Activated naive CD4-positive, alpha-beta T cell (primary cell): ENCODE results near the gene SYNPO.

Experiments
- DNase-seq, 4 experiments: peaks; one replicate each; lab custom pipeline; 2025; lab: John Stamatoyannopoulos, UW

The SYNPO gene

DNA sequence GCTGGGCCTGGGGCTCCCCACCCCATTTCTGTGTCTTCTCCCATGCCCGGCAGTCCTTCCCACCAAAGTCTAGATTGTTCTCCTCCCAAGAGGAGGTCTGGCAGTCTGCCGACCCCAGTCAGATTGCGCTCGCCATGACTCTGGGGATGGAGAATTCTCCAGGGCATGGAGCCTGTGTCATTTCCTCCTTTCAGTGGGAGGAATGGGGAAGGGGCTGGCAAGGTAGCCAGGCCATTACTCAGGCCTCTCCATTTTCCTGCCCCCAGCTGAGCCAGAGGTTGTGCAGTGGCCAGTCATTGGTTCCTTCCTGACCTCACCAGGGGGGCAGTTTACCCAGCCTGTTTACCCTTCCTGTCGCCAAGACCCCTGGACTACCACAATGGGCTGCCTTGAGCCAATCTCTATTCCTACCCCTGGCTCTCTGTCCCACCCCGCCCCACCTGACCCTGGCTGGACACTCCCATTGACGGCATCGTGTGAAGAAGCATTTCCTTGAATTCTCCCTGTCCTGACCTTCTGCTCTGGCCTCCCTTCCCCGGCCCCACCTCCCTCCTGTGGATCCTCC, 628 bp downstream of the SYNPO start:
- no peak for DNase-seq

DNA sequence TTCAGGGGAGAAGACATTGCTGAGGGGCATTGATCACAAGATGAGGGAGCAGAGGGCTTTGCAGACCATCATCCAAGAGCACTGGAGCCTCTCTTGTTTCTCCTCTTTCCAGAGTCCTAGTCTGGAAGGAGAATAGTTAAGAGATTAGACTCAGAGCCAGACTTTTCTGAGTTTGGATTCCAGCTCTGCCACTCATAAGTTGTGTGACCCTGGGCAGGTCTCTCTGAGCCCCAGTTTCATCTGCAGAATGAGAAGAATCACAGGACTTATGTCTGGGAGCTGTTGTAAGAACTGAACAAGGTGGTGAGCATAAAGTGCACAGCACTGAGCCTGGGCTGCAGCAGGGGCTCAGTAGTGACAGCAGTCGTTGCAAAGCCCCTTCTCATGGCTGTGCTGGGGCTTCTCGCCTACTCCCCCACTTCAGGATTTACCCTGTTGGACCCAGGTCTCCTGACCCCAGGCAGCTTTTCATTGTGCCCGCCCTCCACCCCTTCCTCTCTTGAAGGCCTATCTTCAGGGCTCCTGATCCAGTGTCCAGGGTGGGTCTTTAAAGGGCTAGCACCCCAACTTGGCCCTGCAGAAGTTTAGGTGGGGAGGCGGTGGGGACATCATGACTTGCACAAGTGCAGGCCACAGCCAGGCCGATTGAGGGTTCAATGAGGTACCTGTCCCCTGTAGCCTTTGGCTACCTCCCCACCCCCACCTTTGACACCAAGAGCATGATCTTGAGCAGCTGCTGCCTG, 1.5 kb downstream of the SYNPO start:
- no peak for DNase-seq

DNA sequence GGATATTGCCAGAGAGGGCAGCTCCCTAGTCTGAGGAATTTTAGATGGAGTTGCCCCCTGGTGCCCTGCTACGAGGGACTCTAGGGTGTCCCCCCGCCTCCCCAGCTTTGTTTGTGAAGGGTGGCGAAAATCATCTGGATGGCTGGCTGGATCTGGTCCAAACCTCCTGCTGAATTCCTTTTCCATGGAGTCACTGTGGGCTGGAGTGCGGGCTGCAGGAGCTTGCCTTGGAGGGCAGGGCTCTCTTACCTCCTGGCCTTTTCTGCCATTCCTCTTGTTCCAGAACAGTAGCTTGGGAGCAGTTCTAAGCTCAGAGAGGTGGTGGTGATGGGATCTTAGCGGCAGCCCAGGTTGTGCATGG, 2.1 kb downstream of the SYNPO start:
- DNase-seq = no peak

DNA sequence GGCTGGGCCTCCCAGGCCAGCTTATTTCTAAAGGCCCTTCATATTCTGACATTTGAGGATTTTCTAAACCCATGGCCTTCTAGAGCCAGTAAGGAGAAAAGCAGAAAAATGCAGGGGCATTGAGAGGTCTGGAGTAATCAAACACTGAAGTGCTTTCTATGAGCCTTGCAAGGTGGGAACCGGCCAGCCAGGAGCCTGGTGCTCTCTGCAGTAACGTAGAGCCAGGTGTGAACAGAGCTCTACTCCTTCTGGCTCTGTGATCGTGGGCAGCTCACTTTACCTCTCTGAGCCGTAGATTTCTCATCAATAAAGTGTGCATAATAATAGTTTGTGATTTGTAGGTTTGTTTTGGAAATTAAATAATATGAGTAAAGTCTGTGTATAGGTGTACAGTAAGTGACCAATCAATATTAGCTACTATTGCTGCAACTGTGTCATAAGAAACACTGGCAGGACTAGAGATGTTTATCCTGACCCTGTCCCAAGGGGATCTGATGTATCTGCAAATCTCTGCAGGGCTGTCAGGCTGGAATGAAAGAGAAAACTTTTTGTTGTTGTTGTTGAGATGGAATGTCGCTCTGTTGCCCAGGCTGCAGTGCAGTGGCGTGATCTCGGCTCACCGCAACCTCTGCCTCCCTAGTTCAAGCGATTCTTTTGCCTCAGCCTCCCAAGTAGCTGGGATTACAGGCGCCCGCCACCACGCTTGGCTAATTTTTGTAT, 2.7 kb downstream of the SYNPO start:
- no peak for DNase-seq

DNA sequence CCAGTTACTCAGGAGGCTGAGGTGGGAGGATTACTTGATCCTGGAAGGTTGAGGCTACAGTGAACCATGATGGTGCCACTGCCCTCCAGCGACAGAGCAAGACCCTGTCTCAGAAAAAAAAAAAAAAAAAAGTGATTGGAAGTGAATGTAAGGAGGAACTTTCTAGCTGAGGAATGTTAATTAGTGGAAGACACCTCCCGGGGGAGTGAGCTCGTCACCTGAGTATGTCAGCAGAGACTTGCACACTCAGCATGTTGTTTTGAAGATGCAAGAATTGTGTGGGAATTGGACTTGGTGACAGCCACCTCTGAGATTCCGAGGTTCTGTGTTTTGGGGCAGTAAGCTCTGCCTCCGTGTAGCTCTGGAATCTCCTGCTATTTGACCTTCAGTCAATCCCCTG, 3.6 kb downstream of the SYNPO start:
- DNase-seq = no peak

DNA sequence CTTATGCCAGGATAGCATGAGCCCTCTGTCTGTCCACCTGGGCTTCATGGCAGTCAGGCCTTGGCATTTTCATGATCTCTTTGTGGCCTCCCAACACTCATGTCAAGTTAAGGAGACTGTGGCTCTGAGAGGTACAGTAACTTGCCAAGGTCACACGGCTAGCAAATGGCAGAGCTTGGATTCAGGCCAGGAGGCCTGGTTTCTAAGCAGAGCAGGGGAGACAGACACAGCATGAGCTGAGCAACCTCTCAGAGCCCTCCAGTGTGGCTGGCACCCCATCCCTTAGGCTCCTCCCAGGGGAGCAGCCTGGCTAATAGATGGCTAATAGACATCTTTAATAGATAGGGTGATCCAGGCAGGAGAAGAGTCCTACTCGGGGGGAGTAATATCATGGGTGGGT, 4.1 kb downstream of the SYNPO start:
- no peak for DNase-seq

DNA sequence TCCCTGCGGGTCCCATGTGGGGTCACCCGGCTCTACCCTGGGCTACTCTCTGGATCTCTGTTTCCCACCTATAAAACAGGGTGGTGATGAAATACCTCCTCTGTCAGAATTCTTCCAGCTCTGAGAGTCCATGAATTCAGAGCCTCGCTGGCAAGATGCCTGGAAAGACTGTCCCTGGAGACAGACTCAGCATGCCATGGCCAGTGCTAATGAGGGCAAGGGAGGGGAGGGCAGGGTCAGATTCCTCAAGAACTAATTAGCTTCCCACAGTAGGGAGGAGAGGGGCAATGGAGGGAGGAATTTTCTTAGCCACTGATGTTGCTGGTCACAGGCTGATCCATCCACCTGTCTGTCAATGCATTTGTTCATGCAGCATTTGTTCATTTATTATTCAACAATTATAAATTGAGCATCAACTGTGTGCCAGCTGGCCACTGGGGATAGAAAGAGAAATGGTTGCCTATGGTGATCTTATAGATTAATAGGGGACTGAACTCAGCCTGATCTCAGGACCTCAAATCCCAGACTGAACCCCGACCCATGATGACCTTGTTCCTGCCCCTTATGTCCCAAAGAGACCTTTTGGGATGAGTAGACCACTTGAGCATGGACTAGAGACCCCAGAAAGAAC, 4.7 kb downstream of the SYNPO start:
- no peak for DNase-seq

DNA sequence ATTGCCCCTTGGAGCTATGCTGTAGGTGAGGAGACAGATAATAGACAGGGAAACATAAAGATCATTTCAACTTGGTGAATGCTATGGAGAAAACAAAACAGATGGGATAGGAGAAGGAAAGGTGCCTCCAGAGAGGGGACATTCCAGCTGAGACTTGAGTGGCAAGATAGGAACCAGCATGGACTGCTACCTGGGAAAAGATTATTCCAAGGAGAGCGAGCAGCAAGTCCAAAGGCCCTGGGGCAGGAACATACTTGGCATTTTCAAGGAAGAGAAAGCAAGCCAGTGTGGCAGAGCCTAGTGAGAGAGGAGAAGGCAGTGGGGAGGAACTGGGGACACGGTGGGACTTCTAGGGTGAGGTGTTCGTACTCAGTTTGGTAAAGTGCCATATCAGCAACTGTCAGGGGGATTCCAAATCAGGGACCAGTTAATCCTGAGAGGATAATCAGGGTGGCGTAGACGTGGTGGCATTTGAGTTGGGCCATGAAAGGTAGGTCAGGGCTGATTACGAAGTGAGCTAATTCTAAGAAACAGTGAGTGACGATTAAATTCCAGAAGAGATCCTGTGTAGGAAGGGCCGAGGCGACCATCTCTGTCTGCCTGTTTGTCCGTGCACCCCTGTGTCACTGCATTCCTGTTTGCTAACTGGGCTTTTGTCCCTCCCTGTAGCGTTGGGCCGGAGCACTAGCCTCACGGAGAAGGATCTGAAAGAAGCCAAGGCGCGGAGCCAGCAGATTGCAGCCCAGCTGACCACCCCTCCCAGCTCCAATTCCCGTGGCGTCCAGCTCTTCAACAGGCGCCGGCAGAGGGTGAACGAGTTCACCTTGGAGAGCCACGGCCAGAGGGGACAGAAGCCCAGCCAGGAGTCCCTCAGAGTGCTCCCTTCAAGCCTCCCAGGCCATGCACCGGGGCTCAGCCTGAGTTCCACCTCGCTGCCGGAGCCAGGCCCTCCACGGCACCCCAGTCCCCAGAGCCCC, 7.1 kb downstream of the SYNPO start:
- no peak for DNase-seq

DNA sequence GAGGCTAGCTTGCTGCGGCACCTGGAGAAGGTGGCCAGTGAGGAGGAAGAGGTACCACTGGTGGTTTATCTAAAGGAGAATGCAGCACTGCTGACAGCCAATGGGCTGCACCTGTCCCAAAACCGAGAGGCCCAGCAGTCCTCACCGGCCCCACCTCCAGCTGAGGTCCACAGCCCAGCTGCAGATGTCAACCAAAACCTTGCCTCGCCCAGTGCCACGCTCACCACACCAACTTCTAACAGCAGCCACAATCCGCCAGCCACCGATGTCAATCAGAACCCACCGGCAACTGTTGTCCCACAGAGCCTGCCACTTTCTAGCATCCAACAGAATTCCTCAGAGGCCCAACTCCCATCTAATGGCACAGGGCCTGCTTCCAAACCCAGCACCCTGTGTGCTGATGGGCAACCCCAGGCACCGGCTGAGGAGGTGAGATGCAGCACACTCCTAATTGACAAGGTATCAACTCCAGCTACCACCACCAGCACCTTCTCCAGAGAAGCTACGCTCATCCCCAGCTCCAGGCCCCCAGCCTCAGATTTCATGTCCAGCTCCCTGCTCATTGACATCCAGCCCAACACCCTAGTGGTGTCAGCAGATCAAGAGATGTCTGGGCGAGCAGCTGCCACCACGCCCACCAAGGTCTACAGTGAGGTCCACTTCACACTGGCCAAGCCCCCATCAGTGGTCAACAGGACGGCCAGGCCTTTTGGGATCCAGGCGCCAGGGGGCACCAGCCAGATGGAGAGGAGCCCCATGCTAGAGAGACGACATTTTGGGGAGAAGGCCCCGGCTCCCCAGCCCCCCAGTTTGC, 8.0 kb downstream of the SYNPO start:
- no peak for DNase-seq

DNA sequence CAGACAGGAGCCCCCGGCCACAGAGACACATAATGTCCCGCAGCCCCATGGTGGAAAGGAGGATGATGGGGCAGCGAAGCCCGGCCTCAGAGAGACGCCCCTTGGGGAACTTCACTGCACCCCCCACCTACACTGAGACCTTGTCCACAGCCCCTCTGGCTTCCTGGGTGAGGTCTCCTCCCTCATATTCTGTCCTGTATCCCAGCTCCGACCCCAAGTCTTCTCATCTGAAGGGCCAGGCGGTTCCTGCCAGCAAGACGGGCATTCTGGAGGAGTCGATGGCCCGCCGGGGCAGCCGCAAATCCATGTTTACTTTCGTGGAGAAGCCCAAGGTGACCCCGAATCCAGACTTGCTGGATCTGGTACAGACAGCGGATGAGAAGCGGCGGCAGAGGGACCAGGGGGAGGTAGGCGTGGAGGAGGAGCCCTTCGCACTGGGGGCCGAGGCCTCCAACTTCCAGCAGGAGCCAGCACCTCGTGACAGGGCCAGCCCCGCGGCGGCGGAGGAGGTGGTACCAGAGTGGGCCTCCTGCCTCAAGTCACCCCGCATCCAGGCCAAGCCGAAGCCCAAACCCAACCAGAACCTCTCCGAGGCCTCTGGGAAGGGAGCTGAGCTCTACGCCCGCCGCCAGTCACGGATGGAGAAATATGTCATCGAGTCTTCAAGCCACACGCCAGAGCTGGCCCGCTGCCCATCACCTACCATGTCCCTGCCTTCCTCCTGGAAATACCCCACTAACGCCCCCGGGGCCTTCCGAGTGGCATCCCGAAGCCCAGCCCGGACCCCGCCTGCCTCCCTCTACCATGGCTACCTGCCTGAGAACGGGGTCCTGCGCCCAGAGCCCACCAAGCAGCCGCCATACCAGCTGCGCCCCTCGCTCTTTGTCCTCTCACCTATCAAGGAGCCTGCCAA, 8.9 kb downstream of the SYNPO start:
- DNase-seq = no peak

DNA sequence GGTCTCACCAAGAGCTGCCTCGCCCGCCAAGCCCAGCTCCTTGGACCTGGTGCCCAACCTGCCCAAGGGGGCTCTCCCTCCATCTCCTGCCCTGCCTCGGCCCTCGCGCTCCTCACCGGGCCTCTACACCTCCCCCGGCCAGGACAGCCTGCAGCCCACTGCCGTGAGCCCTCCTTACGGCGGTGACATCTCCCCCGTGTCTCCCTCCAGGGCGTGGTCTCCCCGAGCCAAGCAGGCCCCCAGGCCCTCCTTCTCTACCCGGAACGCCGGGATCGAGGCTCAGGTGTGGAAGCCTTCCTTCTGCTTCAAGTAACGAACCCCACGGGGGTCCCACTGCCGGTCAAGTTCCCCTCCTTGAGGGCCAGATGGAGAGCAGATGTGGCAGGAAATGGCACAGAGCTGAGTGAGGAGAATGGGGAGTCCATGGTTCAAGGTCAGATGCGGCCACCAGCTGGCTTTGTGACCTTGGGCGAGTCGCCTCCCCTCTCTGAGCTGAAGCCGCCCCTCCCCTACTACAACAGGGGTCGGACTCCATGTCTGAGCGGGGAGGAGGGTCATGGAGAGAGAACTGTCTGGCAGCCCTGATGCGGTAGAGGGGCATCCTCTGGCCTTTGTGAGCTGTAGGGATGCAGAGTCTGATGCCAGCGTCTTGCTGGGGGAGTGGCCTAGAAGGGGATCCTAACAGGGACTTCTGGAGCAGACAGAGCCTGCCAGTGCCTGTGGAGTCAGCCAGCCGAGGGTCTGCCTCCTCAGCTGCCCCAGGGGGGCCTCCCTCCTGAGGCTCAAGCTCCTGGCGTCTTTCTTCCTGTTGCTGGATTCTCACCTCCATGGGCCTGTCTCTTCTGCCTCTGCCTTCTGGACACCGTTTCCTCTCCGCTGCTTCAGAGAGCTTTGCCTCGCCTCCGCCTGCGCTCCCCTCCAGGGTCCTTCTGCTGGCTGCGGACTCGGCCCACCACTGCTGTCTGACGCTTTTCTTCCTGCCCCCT, 9.9 kb downstream of the SYNPO start:
- no peak for DNase-seq

DNA sequence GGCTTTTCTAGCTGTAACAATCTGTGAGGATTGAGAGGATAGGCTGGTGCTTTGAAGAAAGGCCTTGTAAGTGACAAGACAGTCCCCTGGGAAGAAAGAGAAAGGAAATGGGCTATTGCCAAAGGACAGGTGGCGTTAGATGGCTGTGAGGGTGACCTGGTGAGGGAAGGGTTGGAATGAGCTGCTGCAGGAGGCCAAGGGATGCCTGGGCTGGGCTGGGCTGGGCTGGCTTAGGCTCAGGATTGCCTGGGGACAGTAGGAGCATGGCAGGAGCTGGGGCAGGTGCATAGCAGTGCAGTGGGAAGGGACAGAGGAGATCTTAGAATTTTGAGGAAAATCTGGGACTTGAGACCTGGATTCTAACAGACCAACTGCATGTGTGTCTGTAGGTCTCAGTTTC, 10.9 kb downstream of the SYNPO start:
- DNase-seq = no peak

DNA sequence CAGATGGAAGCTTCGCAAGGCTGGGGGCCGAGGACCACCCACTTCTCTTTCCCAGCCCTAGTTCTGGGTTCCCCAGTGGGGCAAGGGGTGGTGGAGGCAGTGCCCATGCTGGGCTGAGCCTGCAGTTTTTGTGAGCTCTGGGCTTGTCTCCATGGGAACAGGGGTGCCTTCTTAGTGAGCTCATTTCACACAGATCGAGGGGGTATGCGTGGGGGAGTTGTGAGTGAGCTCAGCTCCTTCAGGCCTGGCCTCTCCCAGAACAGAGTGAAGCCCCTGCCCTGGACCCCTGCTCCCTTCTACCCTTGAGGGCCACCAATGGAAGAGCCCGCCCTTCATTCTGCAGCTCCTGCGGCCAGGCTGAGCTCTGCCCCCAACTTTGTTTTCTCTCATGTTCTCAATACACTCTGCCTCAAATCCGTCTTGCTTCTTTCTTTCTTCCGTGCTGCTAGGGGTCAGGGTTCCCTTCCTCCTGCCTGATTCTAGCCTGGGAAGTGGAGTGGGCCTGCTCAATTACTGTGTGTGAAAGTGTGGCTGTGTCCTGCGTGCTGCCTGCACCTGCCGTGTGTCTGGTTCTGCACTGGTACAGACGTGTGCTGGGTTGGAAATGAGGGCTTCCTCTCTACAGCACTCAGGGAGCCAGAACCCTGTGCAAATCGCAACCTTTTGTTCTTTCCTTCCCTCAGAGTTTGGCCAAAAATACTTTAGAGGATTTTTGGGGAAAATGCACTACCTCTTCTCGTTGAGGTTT, 11.6 kb downstream of the SYNPO start:
- no peak for DNase-seq

DNA sequence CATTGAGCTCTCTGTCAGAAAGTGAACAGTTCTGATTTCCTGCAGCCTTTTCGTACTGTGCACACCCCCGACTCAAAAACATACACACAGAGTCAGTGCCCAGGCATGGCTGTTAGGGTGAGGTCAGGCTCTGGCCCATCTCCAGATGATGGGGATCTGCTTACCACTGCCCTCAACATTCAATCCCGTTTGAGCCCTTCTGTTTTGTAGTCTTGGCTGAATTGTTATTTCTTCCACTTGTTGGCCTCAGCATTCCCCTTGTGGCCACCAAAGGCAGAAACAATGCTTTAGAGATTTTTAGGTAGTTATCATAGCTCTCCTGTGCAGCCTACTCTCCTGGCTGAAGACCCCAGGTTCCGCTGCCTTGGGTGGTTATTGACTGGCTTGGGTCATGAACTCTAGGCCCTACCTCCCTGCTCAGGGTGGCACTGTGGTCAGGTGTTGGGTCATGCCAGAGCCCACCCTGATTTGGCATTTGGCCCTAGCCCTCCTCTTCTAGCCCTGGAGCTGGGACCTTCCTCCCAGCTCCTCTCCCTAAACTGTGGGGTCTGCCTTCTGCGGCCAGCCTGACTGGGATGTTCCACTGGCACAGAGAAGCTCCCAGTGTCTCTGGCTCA, 12.8 kb downstream of the SYNPO start:
- DNase-seq = no peak

DNA sequence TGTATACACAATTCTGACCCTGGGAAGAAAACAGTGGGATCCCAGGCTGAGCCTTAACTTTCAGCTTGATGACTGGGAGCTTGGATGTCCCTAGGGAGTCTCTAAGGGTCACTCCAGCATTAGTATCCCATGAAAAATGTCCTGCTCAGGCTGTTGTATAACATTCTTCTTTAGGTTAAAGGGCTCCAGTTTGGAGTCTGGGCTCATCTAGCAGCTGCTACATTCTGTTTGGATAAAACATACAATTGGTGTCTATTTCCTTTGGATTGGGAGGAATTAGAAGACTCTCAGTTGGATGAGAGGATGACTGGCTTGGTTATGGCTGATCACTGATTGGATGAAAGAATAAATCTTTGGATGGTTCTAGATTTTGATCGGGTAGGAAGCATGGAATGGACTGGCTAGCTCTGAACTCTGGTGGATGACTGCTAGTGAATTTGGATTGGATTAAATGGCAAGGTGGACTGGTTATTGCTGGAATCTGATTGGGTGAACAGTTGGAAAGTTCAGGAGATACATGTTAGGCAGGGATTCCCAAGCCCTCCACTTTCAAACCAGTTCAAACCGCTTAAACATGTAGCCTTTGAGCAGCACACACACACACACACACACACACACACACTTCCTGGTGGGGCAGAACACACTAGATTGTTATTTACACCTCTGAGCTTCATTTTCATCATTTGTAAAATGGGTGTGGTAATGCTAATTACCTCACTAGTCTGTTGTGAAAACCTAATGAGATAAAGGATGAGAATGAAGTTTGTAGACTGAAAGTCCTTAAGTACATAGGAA, 13.5 kb downstream of the SYNPO start:
- no peak for DNase-seq

DNA sequence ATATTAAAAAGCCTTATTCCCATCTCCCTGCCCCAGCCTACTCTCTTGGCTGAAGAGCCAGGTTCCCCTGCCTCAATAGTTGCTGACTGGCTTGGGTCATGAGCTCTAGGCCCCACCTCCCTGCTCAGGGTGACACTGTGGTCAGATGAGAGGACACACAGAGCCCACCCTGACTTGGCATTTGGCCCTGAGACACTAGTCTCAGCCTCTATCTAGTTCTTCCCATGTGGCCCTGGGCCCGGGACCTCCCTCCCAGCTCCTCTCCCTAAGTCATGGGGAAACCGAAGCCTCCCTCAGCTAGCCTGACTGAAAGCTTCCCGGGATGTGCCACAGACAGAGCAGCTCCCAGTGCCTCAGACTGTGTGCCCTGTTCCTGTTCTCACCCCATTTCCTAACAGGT, 14.8 kb downstream of the SYNPO start:
- no peak for DNase-seq
